Kidney (tissue), 14 donors: ENCODE results near the gene CNTN2. TPM values are rescaled to one million over a fixed set of nuclear protein-coding genes. Genes with fewer than 3 reads are reported as not detected.

Source experiments
- DNase-seq, 5 donors: peaks; one replicate each; pipeline ENCODE4 v3.0.0-alpha.2; 2013 to 2020
- FAIRE-seq: peaks from 2 replicates; lab custom pipeline; 2012; peaks lifted over from hg19 to GRCh38; lab: Jason Lieb, UNC
- H3K27ac ChIP-seq, 2 donors: one replicate each; pipeline ENCODE4 v1.7.0; 2013; ENCODE audit warnings: low read depth in 2 of 2, low read length in 2 of 2, inconsistent platforms in 1 of 2
- H3K27me3 ChIP-seq: one replicate; pipeline ENCODE4 v1.7.1; 2013; ENCODE audit warnings: low read length, inconsistent platforms; ENCODE audit not compliant: control insufficient read depth, insufficient read depth
- H3K36me3 ChIP-seq, 3 donors: one replicate each; pipeline versions ENCODE4 v1.7.0 to v1.7.1; 2013; ENCODE audit warnings: low read length in 3 of 3, control low read depth in 1 of 3, inconsistent platforms in 1 of 3; ENCODE audit not compliant: insufficient read depth in 3 of 3, control insufficient read depth in 2 of 3
- H3K4me1 ChIP-seq, 3 donors: one replicate each; pipeline versions ENCODE4 v1.7.0 to v1.7.1; 2013; ENCODE audit warnings: low read length in 3 of 3, inconsistent platforms in 1 of 3, low read depth in 1 of 3; ENCODE audit not compliant: control insufficient read depth in 2 of 3, insufficient read depth in 2 of 3
- H3K4me3 ChIP-seq, 3 donors: one replicate each; pipeline versions ENCODE4 v1.7.0 to v1.8.1; 2013; ENCODE audit warnings: low read length in 3 of 3, control low read depth in 1 of 3, inconsistent platforms in 1 of 3
- H3K9ac ChIP-seq, 3 donors: one replicate each; pipeline versions ENCODE4 v1.7.0 to v1.7.1; 2013; ENCODE audit warnings: low read length in 3 of 3, control low read depth in 1 of 3, inconsistent platforms in 1 of 3
- H3K9me3 ChIP-seq, 3 donors: one replicate each; pipeline versions ENCODE4 v1.7.0 to v1.7.1; 2013; ENCODE audit warnings: low read length in 3 of 3, control low read depth in 1 of 3, inconsistent platforms in 1 of 3; ENCODE audit not compliant: control insufficient read depth in 2 of 3, insufficient read depth in 1 of 3
- intact Hi-C: fragments of 100-400 bp; cut with DNase I; formaldehyde crosslinking; loops from one replicate; pipeline ENCODE4 v1.11.1; 2022
- polyA plus RNA-seq: library from polyadenylated mRNA; stranded (reverse); fragments of 350-450 nt; fragmentation: Illumina TruSeq; extraction: RNeasy Lipid Tissue Mini Kit (QIAGEN cat#74804); gene quantifications from one replicate; pipeline ENCODE4 v1.2.3, GENCODE V29; 2014; ENCODE audit warnings: low read depth, low replicate concordance; ENCODE audit not compliant: insufficient read depth
- total RNA-seq: library from RNA; stranded (reverse); fragmentation: NEBNext Ultra II Directional; extraction: Animal tissue kit (Norgen Biotek cat#: 25700); gene quantifications from one replicate; pipeline ENCODE4 v1.2.1, GENCODE V29; 2021
- TF ChIP-seq, protein P1 (sequence below): IDR thresholded peaks from 3 replicates; pipeline ENCODE4 v1.5.1; 2012; ENCODE audit warnings: mild to moderate bottlenecking, moderate library complexity, borderline replicate concordance; ENCODE audit not compliant: insufficient read depth; ENCODE audit errors: extremely low read depth
- donor health status: control.
- donor health status: control.
- donor health status: control.
- donor health status: control.
- donor health status: control.
- donor health status: DM: yes; HTN: yes; CAD: no.
- donor health status: Normal renal cell carcinoma (clear cell type).

The CNTN2 gene
- total and polyA plus RNA-seq, 2 donors from 2014 or later: 0.15 to 0.44 TPM

DNA sequence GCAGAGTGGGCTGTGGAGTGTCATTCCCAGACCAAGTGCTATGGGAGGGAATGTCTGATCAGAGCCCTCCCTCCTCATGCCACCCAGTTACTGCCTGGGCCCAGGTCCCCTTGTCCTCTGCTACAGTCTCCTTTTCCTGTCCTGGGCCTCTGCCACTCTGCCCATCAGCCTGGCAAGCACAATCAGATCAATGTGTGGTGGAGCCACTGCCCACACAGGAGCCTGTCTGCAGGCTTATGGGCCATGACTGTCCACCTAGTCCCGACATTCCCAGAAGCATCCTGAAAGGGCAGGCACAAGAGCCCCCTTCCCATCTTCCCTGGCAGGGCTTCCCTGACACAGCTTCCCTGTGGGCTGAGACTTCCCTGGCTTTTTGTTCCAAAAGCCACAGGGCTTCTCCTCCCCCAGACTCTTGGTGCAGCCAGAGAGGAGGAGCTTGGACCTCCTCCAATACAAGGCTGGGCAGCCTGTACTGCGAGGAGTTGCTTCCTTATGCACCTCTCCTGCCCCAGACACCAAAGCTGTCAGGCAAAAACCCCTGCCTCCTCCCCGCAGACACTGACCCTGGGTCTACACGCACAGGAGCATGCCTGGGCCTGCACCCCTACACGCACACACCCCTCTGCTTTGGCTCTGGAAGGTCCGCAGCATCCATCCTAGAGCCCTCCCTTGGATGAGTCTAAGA, 29.2 kb upstream of the CNTN2 start:
- no peak for FAIRE-seq
- TF ChIP-seq, protein P1, sequence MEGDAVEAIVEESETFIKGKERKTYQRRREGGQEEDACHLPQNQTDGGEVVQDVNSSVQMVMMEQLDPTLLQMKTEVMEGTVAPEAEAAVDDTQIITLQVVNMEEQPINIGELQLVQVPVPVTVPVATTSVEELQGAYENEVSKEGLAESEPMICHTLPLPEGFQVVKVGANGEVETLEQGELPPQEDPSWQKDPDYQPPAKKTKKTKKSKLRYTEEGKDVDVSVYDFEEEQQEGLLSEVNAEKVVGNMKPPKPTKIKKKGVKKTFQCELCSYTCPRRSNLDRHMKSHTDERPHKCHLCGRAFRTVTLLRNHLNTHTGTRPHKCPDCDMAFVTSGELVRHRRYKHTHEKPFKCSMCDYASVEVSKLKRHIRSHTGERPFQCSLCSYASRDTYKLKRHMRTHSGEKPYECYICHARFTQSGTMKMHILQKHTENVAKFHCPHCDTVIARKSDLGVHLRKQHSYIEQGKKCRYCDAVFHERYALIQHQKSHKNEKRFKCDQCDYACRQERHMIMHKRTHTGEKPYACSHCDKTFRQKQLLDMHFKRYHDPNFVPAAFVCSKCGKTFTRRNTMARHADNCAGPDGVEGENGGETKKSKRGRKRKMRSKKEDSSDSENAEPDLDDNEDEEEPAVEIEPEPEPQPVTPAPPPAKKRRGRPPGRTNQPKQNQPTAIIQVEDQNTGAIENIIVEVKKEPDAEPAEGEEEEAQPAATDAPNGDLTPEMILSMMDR: no peak
- Histone ChIP-seq H3K4me3 (no peak overlapping the region), H3K27me3 (no peaks in the 10 kb centered on the region), H3K27ac (no peak overlapping the region), H3K36me3 (no peaks in the 10 kb centered on the region), H3K9me3 (no peaks in the 10 kb centered on the region), H3K9ac (no peak overlapping the region), H3K4me1 (peaks cover 0 to 2% (median 0%) of the 10 kb centered on the region in 3 donors)
- peak in 2 of 5 donors; percentile 52 to 82 for DNase-seq
- intact Hi-C loops: no loop called here

DNA sequence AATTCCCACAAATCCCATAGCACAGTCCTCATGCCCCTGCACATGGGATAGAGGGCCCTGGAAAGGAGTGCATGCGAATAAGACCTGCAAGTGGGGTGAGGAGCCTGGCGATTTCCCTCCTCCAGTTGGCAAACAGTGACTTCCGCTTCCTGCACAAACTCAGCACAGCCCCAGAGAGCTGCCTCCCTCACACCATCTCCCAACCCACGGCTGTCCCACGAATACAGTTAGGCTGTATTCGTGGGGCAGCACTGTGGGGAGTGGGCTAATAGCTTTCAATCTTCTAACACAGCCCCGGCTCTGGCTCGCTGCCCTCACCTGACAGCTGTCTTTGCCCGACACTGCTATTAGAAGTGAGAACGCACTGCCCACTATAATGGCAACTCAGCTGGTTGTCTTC, 28.2 kb upstream of the CNTN2 start:
- Histone ChIP-seq H3K27ac (no peak overlapping the region), H3K4me3 (no peak overlapping the region), H3K9ac (no peak overlapping the region), H3K36me3 (no peaks in the 10 kb centered on the region), H3K27me3 (no peaks in the 10 kb centered on the region), H3K4me1 (peaks cover 0 to 2% (median 0%) of the 10 kb centered on the region in 3 donors), H3K9me3 (no peaks in the 10 kb centered on the region)
- no peak for DNase-seq
- intact Hi-C loops: no loop called here
- no peak for FAIRE-seq
- TF ChIP-seq, protein P1: no peak

DNA sequence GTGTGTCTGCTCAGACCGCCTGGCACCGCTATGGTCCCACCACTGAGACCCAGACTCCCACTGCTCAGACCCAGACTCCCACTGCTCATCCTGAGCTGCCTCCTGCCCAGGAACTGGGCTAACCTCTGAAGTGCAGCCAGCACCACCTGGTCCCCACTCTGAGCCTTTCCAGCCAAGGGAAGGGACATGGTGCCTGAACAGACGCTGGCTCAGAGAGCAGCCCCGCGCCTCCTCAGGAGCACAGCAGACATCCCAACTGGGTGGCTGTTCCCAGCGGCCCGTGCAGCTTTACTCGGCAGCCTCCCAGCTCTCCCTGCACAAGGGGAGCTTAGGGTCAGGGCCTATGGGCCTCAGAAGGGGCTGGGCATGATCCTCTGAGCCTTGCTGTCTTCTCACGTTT, 27.8 kb upstream of the CNTN2 start:
- DNase-seq (no peak), FAIRE-seq (no peak)
- no peaks in the 10 kb centered on the region for H3K36me3 ChIP-seq
- no peak overlapping the region for H3K9ac ChIP-seq
- TF ChIP-seq, protein P1: no peak
- no peaks in the 10 kb centered on the region for H3K9me3 ChIP-seq
- peaks cover 0 to 2% (median 0%) of the 10 kb centered on the region in 3 donors for H3K4me1 ChIP-seq
- H3K27me3 ChIP-seq: no peaks in the 10 kb centered on the region
- H3K4me3 ChIP-seq: no peak overlapping the region
- intact Hi-C loops: no loop called here
- H3K27ac ChIP-seq: no peak overlapping the region
